ENCODE measurements around the gene NECTIN3. TPM values are rescaled to one million over a fixed set of nuclear protein-coding genes. Genes with fewer than 3 reads are reported as not detected.

Gene NECTIN3
- 1 to 10 TPM; 3.9 to 4.8 TPM for total RNA-seq

GRCh38 chr3:111071257-111072030, at the start of gene NECTIN3:
Gene NECTIN3, plus strand, starts transcription at chr3:111071816. Its CDS starts 202 bp downstream, at chr3:111072018.
- H3K27me3 Mint-ChIP-seq, result peaks cover 58% of the 10 kb centered on the region
- peaks cover 22% of the 10 kb centered on the region for H3K4me1 Mint-ChIP-seq
- H3K27ac Mint-ChIP-seq, result peak within 1 kb of the TSS; percentile 85

GRCh38 chr3:111027868-111028267, 43.7 kb upstream of the NECTIN3 start:
- no peaks in the 10 kb centered on the region for H3K4me1 Mint-ChIP-seq
- CTCF ChIA-PET, result no interaction called here
- H3K9me3 Mint-ChIP-seq, result peaks cover 2% of the 10 kb centered on the region
- peaks cover 5% of the 10 kb centered on the region for H3K27me3 Mint-ChIP-seq
- no peaks in the 10 kb centered on the region for H3K36me3 Mint-ChIP-seq (ENCODE audit: low read depth)
- H3K4me3 Mint-ChIP-seq, result no peak overlapping the region
- H3K27ac Mint-ChIP-seq, result no peak overlapping the region
- POLR2A ChIA-PET, result no interaction called here
- DNase-seq, result no peak

More at GRCh38 chr3:111071257-111072030, at the start of gene NECTIN3:
- Mint-ChIP-seq H3K9me3 (no peaks in the 10 kb centered on the region), H3K4me3 (peak within 1 kb of the TSS; percentile 83), H3K36me3 (ENCODE audit: low read depth) (peaks cover 2% of the 10 kb centered on the region)
- ChIA-PET POLR2A (no interaction called here), CTCF (no interaction called here)
- peak; percentile 87 for DNase-seq

- ChIA-PET POLR2A (no interaction called here), CTCF (no interaction called here)
- DNase-seq, result no peak
- H3K27me3 Mint-ChIP-seq, result peaks cover 8% of the 10 kb centered on the region
- H3K36me3 Mint-ChIP-seq (ENCODE audit: low read depth), result no peaks in the 10 kb centered on the region
- H3K9me3 Mint-ChIP-seq, result peaks cover 2% of the 10 kb centered on the region
- no peaks in the 10 kb centered on the region for H3K4me1 Mint-ChIP-seq
- no peak overlapping the region for H3K4me3 Mint-ChIP-seq
- H3K27ac Mint-ChIP-seq, result no peak overlapping the region
These were observed 40.1 kb upstream of the NECTIN3 start for GRCh38 chr3:111031538-111031937.

GRCh38 chr3:111032677-111033076, 38.9 kb upstream of the NECTIN3 start:
- peaks cover 10% of the 10 kb centered on the region for H3K9me3 Mint-ChIP-seq
- ChIA-PET CTCF (interaction anchor here (0.6 kb wide), 1 partner anchor 107 kb away, joined by 6 read pairs; no protein-coding TSS in a partner anchor), POLR2A (no interaction called here)
- no peak for DNase-seq
- no peak overlapping the region for H3K4me3 Mint-ChIP-seq
- peaks cover 1% of the 10 kb centered on the region for H3K4me1 Mint-ChIP-seq
- peaks cover 8% of the 10 kb centered on the region for H3K27me3 Mint-ChIP-seq
- no peaks in the 10 kb centered on the region for H3K36me3 Mint-ChIP-seq (ENCODE audit: low read depth)
- H3K27ac Mint-ChIP-seq, result no peak overlapping the region

GRCh38 chr3:111033470-111034050, 38.1 kb upstream of the NECTIN3 start:
- POLR2A ChIA-PET, result no interaction called here
- H3K4me1 Mint-ChIP-seq, result peaks cover 1% of the 10 kb centered on the region
- no peaks in the 10 kb centered on the region for H3K36me3 Mint-ChIP-seq (ENCODE audit: low read depth)
- peaks cover 3% of the 10 kb centered on the region for H3K27me3 Mint-ChIP-seq
- H3K27ac Mint-ChIP-seq, result no peak overlapping the region
- CTCF ChIA-PET, result interaction anchor here (0.6 kb wide), 1 partner anchor 106 kb away, joined by 6 read pairs; no protein-coding TSS in a partner anchor
- H3K9me3 Mint-ChIP-seq, result peaks cover 10% of the 10 kb centered on the region
- no peak for DNase-seq
- no peak overlapping the region for H3K4me3 Mint-ChIP-seq

GRCh38 chr3:111035316-111035715, 36.3 kb upstream of the NECTIN3 start:
- Mint-ChIP-seq H3K27me3 (peaks cover 5% of the 10 kb centered on the region), H3K36me3 (ENCODE audit: low read depth) (no peaks in the 10 kb centered on the region), H3K4me1 (peaks cover 1% of the 10 kb centered on the region), H3K4me3 (no peak overlapping the region), H3K9me3 (peaks cover 10% of the 10 kb centered on the region), H3K27ac (no peak overlapping the region)
- ChIA-PET CTCF (no interaction called here), POLR2A (no interaction called here)
- DNase-seq, result no peak

- peaks cover 10% of the 10 kb centered on the region for H3K9me3 Mint-ChIP-seq
- no peak overlapping the region for H3K27ac Mint-ChIP-seq
- peaks cover 1% of the 10 kb centered on the region for H3K4me1 Mint-ChIP-seq
- DNase-seq, result no peak
- H3K27me3 Mint-ChIP-seq, result peaks cover 5% of the 10 kb centered on the region
- ChIA-PET CTCF (interaction anchor here (0.7 kb wide), 1 partner anchor 545 kb away, joined by 3 read pairs; no protein-coding TSS in a partner anchor), POLR2A (no interaction called here)
- no peaks in the 10 kb centered on the region for H3K36me3 Mint-ChIP-seq (ENCODE audit: low read depth)
- H3K4me3 Mint-ChIP-seq, result no peak overlapping the region
These were observed 35.7 kb upstream of the NECTIN3 start for GRCh38 chr3:111035902-111036301.

GRCh38 chr3:111040959-111041358, 30.7 kb upstream of the NECTIN3 start:
- Mint-ChIP-seq H3K4me1 (peaks cover 4% of the 10 kb centered on the region), H3K27ac (no peak overlapping the region), H3K36me3 (ENCODE audit: low read depth) (no peaks in the 10 kb centered on the region), H3K4me3 (no peak overlapping the region), H3K27me3 (peaks cover 2% of the 10 kb centered on the region), H3K9me3 (peaks cover 13% of the 10 kb centered on the region)
- POLR2A ChIA-PET, result no interaction called here
- CTCF ChIA-PET, result no interaction called here
- DNase-seq, result no peak

- Mint-ChIP-seq H3K4me3 (no peak overlapping the region), H3K4me1 (peaks cover 2% of the 10 kb centered on the region), H3K27ac (no peak overlapping the region), H3K9me3 (peaks cover 3% of the 10 kb centered on the region), H3K36me3 (ENCODE audit: low read depth) (no peaks in the 10 kb centered on the region), H3K27me3 (no peaks in the 10 kb centered on the region)
- ChIA-PET POLR2A (no interaction called here), CTCF (no interaction called here)
- no peak for DNase-seq
These were observed 26.1 kb upstream of the NECTIN3 start for GRCh38 chr3:111045564-111045963.

- H3K27me3 Mint-ChIP-seq, result peaks cover 3% of the 10 kb centered on the region
- ChIA-PET CTCF (no interaction called here), POLR2A (no interaction called here)
- no peaks in the 10 kb centered on the region for H3K9me3 Mint-ChIP-seq
- H3K36me3 Mint-ChIP-seq (ENCODE audit: low read depth), result no peaks in the 10 kb centered on the region
- H3K4me1 Mint-ChIP-seq, result peaks cover 2% of the 10 kb centered on the region
- H3K4me3 Mint-ChIP-seq, result no peak overlapping the region
- DNase-seq, result no peak
- H3K27ac Mint-ChIP-seq, result no peak overlapping the region
These were observed 24.6 kb upstream of the NECTIN3 start for GRCh38 chr3:111047042-111047441.

GRCh38 chr3:111047812-111048435, 23.7 kb upstream of the NECTIN3 start:
- no peaks in the 10 kb centered on the region for H3K9me3 Mint-ChIP-seq
- H3K36me3 Mint-ChIP-seq (ENCODE audit: low read depth), result no peaks in the 10 kb centered on the region
- no peak overlapping the region for H3K4me3 Mint-ChIP-seq
- peaks cover 2% of the 10 kb centered on the region for H3K4me1 Mint-ChIP-seq
- ChIA-PET POLR2A (no interaction called here), CTCF (no interaction called here)
- no peak for DNase-seq
- H3K27ac Mint-ChIP-seq, result no peak overlapping the region
- peaks cover 4% of the 10 kb centered on the region for H3K27me3 Mint-ChIP-seq

GRCh38 chr3:111051354-111051753, 20.3 kb upstream of the NECTIN3 start:
- H3K27ac Mint-ChIP-seq, result no peak overlapping the region
- POLR2A ChIA-PET, result no interaction called here
- peaks cover 4% of the 10 kb centered on the region for H3K27me3 Mint-ChIP-seq
- no peak overlapping the region for H3K4me3 Mint-ChIP-seq
- no peaks in the 10 kb centered on the region for H3K9me3 Mint-ChIP-seq
- no peak for DNase-seq
- no peaks in the 10 kb centered on the region for H3K36me3 Mint-ChIP-seq (ENCODE audit: low read depth)
- H3K4me1 Mint-ChIP-seq, result no peaks in the 10 kb centered on the region
- CTCF ChIA-PET, result no interaction called here

- H3K4me1 Mint-ChIP-seq, result peaks cover 18% of the 10 kb centered on the region
- ChIA-PET POLR2A (no interaction called here), CTCF (interaction anchor here (0.8 to 1.2 kb wide), 2 partner anchors 12 to 14 kb away, joined by 3 read pairs; no protein-coding TSS in a partner anchor)
- peaks cover 36% of the 10 kb centered on the region for H3K27me3 Mint-ChIP-seq
- no peak for DNase-seq
- no peak overlapping the region for H3K4me3 Mint-ChIP-seq
- no peaks in the 10 kb centered on the region for H3K9me3 Mint-ChIP-seq
- H3K27ac Mint-ChIP-seq, result no peak overlapping the region
- peaks cover 2% of the 10 kb centered on the region for H3K36me3 Mint-ChIP-seq (ENCODE audit: low read depth)
These were observed 3.0 kb upstream of the NECTIN3 start for GRCh38 chr3:111068574-111068973.
